Esophagus squamous epithelium (tissue), 5 donors: ENCODE data around the gene RHOU. TPM values are rescaled to one million over a fixed set of nuclear protein-coding genes. Genes with fewer than 3 reads are reported as not detected.

ENCODE experiments used
- DNase-seq: peaks from one replicate; lab custom pipeline; 2025; lab: John Stamatoyannopoulos, UW
- H3K27ac ChIP-seq, 4 donors: fragments of 200-600 bp; sonication (generic); one replicate each; pipeline ENCODE4 v1.5.1; 2016 to 2019; ENCODE audit warnings: mild to moderate bottlenecking in 1 of 4
- H3K27me3 ChIP-seq, 4 donors: fragments of 200-600 bp; sonication (generic); 1 replicate in 3 of 4; 2 replicates in 1 of 4; pipeline versions ENCODE4 v1.5.1 to v1.6.0; 2017 to 2021; ENCODE audit warnings: antibody characterized with exemption in 1 of 4
- H3K36me3 ChIP-seq, 3 donors: fragments of 200-600 bp; sonication (generic); one replicate each; pipeline ENCODE4 v1.5.1; 2016 to 2019
- H3K4me1 ChIP-seq, 3 donors: fragments of 200-600 bp; sonication (generic); one replicate each; pipeline ENCODE4 v1.5.1; 2017 to 2019
- H3K4me3 ChIP-seq, 4 donors: fragments of 200-600 bp; sonication (generic); 1 replicate in 3 of 4; 2 replicates in 1 of 4; pipeline ENCODE4 v1.5.1; 2016 to 2019; ENCODE audit warnings: mild to moderate bottlenecking in 2 of 4, moderate library complexity in 1 of 4
- H3K9me3 ChIP-seq, 3 donors: fragments of 200-600 bp; sonication (generic); one replicate each; pipeline ENCODE4 v1.5.1; 2016 to 2019
- POLR2A ChIP-seq, 4 donors: fragments of 450-650 bp; IDR thresholded peaks; one replicate each; pipeline ENCODE4 v1.6.1; 2017; ENCODE audit warnings: antibody characterized with exemption in 4 of 4, mild to moderate bottlenecking in 4 of 4, moderate library complexity in 3 of 4
- WGBS, 2 donors: methylation state at CpG; one replicate each; pipeline ENCODE4 v1.1.5; 2018; 5-methylcytosine and 5-hydroxymethylcytosine counted together
- intact Hi-C: fragments of 100-400 bp; cut with DNase I; formaldehyde crosslinking; loops from one replicate; pipeline ENCODE4 v1.15.0; 2022
- total RNA-seq, 4 donors: library from RNA; depleted of rRNA; stranded (reverse); fragments of >200 nt; gene quantifications; one replicate each; pipeline ENCODE4 v1.1.0, GENCODE V29; 2016
- TF ChIP-seq, protein P1 (sequence below), 6 experiments: fragments of 450-650 bp in 4 of 6; fragments of 200-600 bp in 2 of 6; sonication (generic) in 2 of 6; IDR thresholded peaks; one replicate each; pipeline ENCODE4 v1.5.1; 2016 to 2019; ENCODE audit warnings: antibody characterized with exemption in 6 of 6, mild to moderate bottlenecking in 4 of 6, moderate library complexity in 4 of 6
- donor health status: DM: yes; HTN: yes; CAD: no.

RHOU gene
- total RNA-seq, 4 donors from 2014 or later: 0.27 to 9.2 (median 2.5) TPM

DNA sequence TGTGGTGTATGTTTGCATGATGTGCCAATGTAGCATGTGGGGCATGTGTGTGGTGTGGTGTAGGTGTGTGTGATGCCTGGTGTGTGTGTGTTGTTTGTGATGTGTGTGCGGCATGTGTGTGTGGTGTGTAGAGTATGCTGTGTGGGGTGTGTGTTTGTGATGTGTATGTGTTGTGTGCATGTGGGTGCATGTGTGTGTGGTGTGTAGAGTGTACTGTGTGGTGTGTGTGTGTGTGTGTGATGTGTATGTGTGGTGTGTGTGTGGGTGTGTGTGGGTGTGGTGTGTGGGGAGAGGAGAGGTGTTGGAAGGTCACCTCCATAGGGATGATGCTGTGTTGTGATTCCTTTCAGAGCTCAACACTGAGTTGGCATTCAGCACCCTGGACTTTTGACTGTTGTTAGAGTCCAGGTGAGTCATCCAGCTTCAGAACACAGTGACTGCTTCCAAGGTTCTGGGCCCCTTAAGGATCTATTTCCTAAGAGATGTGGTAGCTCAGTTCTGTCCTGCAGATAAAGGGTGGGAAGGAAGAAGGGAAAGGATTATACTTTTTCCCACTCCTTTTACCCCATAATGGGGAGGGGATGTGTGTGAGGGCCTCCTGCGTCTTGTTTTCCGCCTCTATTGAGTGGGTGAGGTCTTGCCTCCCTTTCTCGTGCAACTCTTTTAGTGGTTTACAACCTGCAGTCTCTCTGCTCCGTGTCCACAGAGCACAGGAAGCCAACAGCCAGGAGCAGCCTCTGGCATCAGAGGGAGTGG is 47.6 kb downstream of the RHOU start:
- 71 to 100% methylated on average over 3 to 5 of the region's 5 CpGs for WGBS, 2 donors
- Histone ChIP-seq H3K4me1 (no peaks in the 10 kb centered on the region), H3K27ac (no peak overlapping the region), H3K4me3 (no peak overlapping the region), H3K9me3 (no peaks in the 10 kb centered on the region), H3K27me3 (no peaks in the 10 kb centered on the region), H3K36me3 (no peaks in the 10 kb centered on the region)
- intact Hi-C loops: no loop called here
- TF ChIP-seq, protein P1, sequence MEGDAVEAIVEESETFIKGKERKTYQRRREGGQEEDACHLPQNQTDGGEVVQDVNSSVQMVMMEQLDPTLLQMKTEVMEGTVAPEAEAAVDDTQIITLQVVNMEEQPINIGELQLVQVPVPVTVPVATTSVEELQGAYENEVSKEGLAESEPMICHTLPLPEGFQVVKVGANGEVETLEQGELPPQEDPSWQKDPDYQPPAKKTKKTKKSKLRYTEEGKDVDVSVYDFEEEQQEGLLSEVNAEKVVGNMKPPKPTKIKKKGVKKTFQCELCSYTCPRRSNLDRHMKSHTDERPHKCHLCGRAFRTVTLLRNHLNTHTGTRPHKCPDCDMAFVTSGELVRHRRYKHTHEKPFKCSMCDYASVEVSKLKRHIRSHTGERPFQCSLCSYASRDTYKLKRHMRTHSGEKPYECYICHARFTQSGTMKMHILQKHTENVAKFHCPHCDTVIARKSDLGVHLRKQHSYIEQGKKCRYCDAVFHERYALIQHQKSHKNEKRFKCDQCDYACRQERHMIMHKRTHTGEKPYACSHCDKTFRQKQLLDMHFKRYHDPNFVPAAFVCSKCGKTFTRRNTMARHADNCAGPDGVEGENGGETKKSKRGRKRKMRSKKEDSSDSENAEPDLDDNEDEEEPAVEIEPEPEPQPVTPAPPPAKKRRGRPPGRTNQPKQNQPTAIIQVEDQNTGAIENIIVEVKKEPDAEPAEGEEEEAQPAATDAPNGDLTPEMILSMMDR (IDR thresholded peaks at IDR 0.05): no peak
- no peak for TF ChIP-seq POLR2A (IDR thresholded peaks at IDR 0.05)
- no peak for DNase-seq

DNA sequence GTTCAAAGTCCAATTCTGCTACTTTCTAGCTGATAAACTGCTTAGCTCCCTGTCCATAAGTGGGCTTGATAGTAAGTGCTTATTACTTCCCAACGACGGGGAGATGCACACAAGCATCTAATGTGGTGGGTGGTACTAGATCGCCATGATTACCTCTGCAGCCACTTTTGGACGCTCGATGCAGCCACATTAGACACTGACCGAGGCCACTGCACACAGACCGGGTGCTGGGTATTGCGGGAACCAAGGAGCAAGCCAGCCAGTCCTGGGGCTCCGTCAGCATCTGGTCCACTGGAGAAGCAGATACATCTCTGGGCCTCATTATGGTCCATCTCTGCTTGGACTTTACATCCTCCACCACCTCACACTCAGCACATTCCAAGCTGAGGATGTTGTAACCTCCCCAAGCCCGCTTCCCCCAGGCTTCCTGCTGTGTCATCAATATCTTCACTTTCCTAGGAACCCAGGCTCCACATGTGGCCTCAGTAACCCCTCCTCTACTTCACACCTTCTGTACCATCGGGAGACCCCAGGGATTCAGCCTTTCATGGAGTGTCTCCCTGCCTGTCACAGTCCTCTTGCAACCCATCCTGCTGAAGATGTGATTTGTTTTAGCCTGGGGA is 48.2 kb downstream of the RHOU start:
- 80 to 85% methylated on average over 6 to 9 of the region's 11 CpGs for WGBS, 2 donors

DNA sequence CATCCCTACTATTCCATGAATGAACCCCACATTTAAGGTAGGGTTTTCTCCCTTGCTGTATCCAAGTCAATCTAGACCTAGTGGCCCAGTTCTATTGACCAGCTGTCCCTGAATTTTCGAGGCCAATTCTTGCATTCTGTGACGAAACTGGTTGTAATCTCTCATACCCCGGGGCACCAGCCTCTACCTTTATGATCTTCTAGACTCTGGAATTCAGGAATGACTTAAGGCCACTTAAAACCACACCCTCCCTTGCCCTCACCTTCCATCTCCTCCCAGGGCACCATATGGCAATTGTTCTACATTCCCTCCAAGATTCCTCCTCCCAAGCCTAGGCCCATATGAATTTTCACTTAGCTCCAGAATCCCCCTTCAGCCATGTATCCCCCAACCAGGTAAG is 48.9 kb downstream of the RHOU start:
- Histone ChIP-seq H3K36me3 (no peaks in the 10 kb centered on the region), H3K9me3 (no peaks in the 10 kb centered on the region), H3K4me1 (no peaks in the 10 kb centered on the region), H3K27ac (no peak overlapping the region), H3K27me3 (no peaks in the 10 kb centered on the region), H3K4me3 (no peak overlapping the region)
- TF ChIP-seq, protein P1 (IDR thresholded peaks at IDR 0.05): no peak
- no peak for TF ChIP-seq POLR2A (IDR thresholded peaks at IDR 0.05)
- DNase-seq: no peak
- WGBS, 2 donors: 70 to 71% methylated on average over 3 of the region's 3 CpGs
- intact Hi-C loops: no loop called here

More for the DNA sequence above, 48.2 kb downstream of the RHOU start:
- intact Hi-C loops: no loop called here
- no peak for DNase-seq
- TF ChIP-seq, protein P1 (IDR thresholded peaks at IDR 0.05): no peak
- TF ChIP-seq POLR2A (IDR thresholded peaks at IDR 0.05): no peak
- Histone ChIP-seq H3K9me3 (no peaks in the 10 kb centered on the region), H3K27ac (no peak overlapping the region), H3K4me1 (no peaks in the 10 kb centered on the region), H3K27me3 (no peaks in the 10 kb centered on the region), H3K4me3 (no peak overlapping the region), H3K36me3 (no peaks in the 10 kb centered on the region)

DNA sequence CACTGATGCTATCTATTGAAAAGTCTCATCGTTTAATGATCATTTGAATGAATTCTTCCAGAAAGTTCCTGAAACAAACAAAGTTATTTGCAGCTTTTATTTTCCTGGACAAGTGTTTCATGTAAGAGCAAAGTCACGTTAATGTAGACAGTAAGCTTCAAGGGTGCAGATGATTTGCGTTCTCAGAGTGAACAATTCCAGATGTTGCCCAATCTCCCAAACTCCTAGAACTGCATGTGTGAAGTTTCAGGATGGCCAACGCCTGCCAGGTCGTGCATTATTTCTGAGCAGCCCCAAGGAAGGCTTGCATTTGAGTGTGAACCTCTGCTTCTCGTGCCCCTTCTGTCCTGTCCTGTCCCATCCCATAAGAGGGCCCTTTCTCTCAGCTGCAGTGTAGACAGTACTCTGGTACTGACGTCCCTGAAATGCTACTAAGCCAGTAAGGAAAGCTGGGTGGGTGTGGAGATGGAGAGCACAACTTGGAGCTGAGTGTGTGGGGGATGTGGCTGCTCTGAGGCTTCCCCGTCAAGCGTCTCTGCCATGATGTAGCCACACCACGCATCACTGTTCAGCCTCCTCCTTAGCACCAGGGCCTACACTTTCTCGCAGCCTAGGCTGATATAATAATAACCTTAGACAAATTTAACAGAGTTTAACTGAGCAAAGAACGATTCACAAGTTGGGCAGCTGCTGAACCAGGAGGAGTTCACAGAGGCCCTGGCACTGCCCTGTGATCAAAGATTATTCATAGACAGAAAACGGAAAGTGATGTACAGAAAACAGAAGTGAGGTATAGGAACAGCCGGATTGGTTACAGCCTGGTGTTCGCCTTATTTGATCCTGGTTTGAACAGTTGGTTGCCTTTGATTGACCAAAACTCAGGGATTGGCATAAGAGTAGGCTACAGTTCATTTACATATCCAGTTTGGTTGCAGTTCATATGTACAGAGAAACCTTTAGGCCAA is 50.4 kb downstream of the RHOU start:
- intact Hi-C loops: no loop called here
- Histone ChIP-seq H3K9me3 (no peaks in the 10 kb centered on the region), H3K36me3 (no peaks in the 10 kb centered on the region), H3K4me1 (no peaks in the 10 kb centered on the region), H3K4me3 (no peak overlapping the region), H3K27ac (no peak overlapping the region), H3K27me3 (no peaks in the 10 kb centered on the region)
- DNase-seq: no peak
- no peak for TF ChIP-seq POLR2A (IDR thresholded peaks at IDR 0.05)
- TF ChIP-seq, protein P1 (IDR thresholded peaks at IDR 0.05): no peak
- WGBS, 2 donors: 76 to 80% methylated on average over 14 to 15 of the region's 15 CpGs
